Motor neuron (in vitro differentiated cells): ENCODE measurements around the gene MAGI1. TPM values are rescaled to one million over a fixed set of nuclear protein-coding genes. Genes with fewer than 3 reads are reported as not detected.
A peak's percentile ranks its signal among the peaks of the same experiment; 100 is the strongest.

Source experiments
- ATAC-seq, 8 experiments: fragments of 200-7000 bp; cut with Tn5 transposase; replicated peaks in 6 of 8; 2 replicates each; pipeline ENCODE4 v1.8.0; 2021; ENCODE audit warnings: mild to moderate bottlenecking in 8 of 8, moderate library complexity in 8 of 8
- H3K27ac ChIP-seq, 2 donors: fragments of 250-450 bp; sonication (Bioruptor Pico); 2 replicates each; pipeline ENCODE4 v1.9.0; 2021; ENCODE audit warnings: antibody characterized with exemption in 2 of 2, mild to moderate bottlenecking in 2 of 2, moderate library complexity in 1 of 2
- H3K4me1 ChIP-seq, 2 donors: fragments of 250-450 bp; sonication (Bioruptor Pico); replicated peaks in 1 of 2; 2 replicates each; pipeline ENCODE4 v1.6.1; 2021; ENCODE audit warnings: antibody characterized with exemption in 2 of 2, mild to moderate bottlenecking in 2 of 2, moderate library complexity in 1 of 2
- H3K4me3 ChIP-seq, 5 donors: fragments of 250-450 bp; sonication (Bioruptor Pico); 2 replicates each; pipeline ENCODE4 v1.9.0; 2021; ENCODE audit warnings: antibody characterized with exemption in 5 of 5, mild to moderate bottlenecking in 5 of 5, moderate library complexity in 4 of 5
- WGBS, 10 experiments: fragments of 450-650 bp; shearing (Covaris generic); methylation state at CpG; one replicate each; pipeline ENCODE4 v1.0.0; 2022; 5-methylcytosine and 5-hydroxymethylcytosine counted together
- in situ Hi-C, 9 experiments: fragments of 400-800 bp; cut with MboI; loops; one replicate each; pipeline ENCODE4 v1.15.0; 2021; ENCODE audit warnings: low sequenced_read_pairs in 9 of 9, low pct_unique_long_range_greater_than_20kb in 2 of 9; ENCODE audit not compliant: unreplicated experiment in 9 of 9
- total RNA-seq, 8 experiments: library from RNA; unstranded; fragments of 300-600 nt; gene quantifications; 2 replicates each; pipeline versions ENCODE4 v1.2.3 to v1.2.4, GENCODE V29; 2022

The MAGI1 gene
- total RNA-seq, 8 experiments from 2014 or later, result 25.3 to 66.3 (median 38.2) TPM

- Histone ChIP-seq H3K27ac (no peak overlapping the region), H3K4me1 (peaks cover 13 to 19% of the 10 kb centered on the region in 2 donors), H3K4me3 (no peak overlapping the region)
- 40 to 100% (median 77%) methylated on average over 1 to 2 of the region's 2 CpGs for WGBS, 10 experiments
- no peak for ATAC-seq
- in situ Hi-C loops, result no loop called here
Observed at GRCh38 chr3:65833761-65834505, 204.8 kb downstream of the MAGI1 start.

DNA sequence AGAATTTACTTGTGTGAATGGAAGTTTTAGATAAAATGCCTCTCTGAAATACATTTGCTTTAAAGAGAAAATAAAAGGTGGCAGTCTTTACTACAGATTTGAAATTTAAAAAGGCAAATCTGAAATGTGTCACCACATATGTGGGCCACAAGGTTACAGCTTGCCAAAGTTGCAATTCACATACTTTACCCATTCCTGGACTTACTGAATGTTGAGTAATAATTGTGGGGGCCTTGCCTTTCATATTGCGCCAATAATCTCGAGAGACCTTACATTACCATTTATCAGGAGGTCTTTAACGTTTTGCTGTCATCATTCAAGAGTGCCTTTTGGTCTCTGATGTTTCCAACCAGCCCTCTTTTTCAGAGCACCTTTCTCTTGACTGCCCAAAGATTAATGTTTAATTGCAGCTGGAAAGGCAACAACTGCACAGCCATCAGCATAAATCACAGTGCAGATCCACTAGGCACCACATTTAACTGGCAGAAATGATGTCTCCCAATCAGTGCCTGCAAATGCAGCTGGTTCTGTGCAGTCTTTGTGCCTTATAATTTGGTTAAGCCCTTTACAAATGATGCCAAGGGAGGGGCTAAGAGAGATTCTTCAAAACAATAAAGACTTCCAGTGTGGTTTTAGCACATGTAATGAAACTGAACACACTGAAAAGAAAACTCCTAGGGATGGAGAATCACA is 206.8 kb downstream of the MAGI1 start:
- Histone ChIP-seq H3K27ac (peak overlapping the region in 1 of 2 donors; percentile 43), H3K4me1 (peaks cover 13 to 19% of the 10 kb centered on the region in 2 donors), H3K4me3 (no peak overlapping the region)
- in situ Hi-C loops, result no loop called here
- 9 to 56% (median 40%) methylated on average over 1 to 3 of the region's 3 CpGs; no CpG with 5 or more reads in 3 of the 10 experiments for WGBS, 10 experiments
- ATAC-seq, result peak; percentile 71 to 95 (median 88)

GRCh38 chr3:65830948-65831732 is 207.6 kb downstream of the MAGI1 start:
- H3K4me1 ChIP-seq, result peaks cover 13 to 19% of the 10 kb centered on the region in 2 donors
- no peak for ATAC-seq
- H3K4me3 ChIP-seq, result no peak overlapping the region
- in situ Hi-C loops, result no loop called here
- 35 to 96% (median 85%) methylated on average over 1 to 6 of the region's 6 CpGs; no CpG with 5 or more reads in 1 of the 10 experiments for WGBS, 10 experiments
- no peak overlapping the region for H3K27ac ChIP-seq

DNA sequence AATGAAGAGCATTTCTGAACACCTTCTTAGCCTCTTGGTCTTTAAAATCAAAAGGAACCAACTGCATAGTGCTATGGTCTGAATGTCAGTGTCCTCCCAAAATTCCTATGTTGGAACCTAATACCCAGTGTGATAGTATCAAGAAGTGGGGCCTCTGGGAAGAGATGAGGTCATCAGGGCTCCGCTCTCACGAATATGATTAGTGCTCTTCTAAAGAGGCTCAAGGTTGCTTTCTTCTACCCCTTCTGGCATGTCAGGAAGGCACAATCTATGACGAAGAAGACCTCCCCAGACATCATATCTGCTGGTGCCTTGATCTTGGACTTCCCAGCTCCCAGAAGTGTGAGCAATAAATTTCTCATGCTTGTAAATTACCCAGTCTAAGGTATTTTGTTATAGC is 209.5 kb downstream of the MAGI1 start:
- peak in 1 of 8 experiments; percentile 10 for ATAC-seq
- Histone ChIP-seq H3K4me3 (no peak overlapping the region), H3K27ac (no peak overlapping the region), H3K4me1 (peaks cover 13 to 19% of the 10 kb centered on the region in 2 donors)
- WGBS, 10 experiments, result 100% methylated on average over 1 to 2 of the region's 3 CpGs; no CpG with 5 or more reads in 7 of the 10 experiments
- in situ Hi-C loops, result no loop called here

DNA sequence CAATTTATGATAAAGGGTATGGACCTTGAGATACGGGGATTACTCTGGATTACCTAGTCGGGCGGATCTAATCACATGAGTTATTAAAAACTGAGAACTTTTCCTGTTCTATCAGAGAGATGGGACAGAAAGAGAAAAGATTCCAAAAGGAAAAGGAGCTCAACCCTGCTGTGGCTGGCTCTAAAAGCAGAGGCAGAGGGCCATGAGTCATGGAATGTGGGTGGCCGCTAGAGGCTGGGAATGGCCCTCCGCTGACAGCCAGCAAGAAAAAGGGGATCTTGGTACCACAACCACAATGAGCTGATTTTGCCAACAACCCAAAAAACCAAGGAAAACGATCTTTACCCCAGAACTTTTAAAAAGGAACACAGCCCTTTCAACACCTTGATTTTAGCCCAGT is 210.0 kb downstream of the MAGI1 start:
- 19 to 100% (median 86%) methylated on average over 1 to 6 of the region's 6 CpGs; no CpG with 5 or more reads in 2 of the 10 experiments for WGBS, 10 experiments
- in situ Hi-C loops, result no loop called here
- Histone ChIP-seq H3K4me3 (no peak overlapping the region), H3K27ac (no peak overlapping the region), H3K4me1 (peaks cover 13 to 19% of the 10 kb centered on the region in 2 donors)
- ATAC-seq, result peak in 2 of 8 experiments; percentile 19 to 38

DNA sequence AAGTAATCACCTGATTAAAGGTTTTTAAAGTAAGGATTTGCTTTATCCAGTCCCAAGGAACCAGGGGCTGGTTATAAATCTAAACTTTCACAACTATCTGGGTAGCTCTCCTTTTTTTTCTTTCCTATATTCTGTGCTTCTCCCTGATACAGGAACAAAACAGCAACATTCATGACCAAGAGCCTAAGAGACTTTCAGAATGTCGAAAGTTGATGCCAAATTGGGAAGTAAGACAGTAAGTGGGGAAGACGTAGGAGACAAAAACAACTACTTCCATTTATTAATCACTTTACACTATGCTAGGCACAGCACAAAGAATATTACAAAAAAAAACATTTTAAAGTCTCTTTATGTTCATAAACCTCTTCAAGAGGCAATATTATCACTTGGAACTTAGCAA is 211.6 kb downstream of the MAGI1 start:
- 56 to 95% (median 75%) methylated on average over 1 to 2 of the region's 2 CpGs; no CpG with 5 or more reads in 4 of the 10 experiments for WGBS, 10 experiments
- in situ Hi-C loops, result no loop called here
- no peak overlapping the region for H3K4me3 ChIP-seq
- peaks cover 5 to 10% of the 10 kb centered on the region in 2 donors for H3K4me1 ChIP-seq
- H3K27ac ChIP-seq, result no peak overlapping the region
- no peak for ATAC-seq

DNA sequence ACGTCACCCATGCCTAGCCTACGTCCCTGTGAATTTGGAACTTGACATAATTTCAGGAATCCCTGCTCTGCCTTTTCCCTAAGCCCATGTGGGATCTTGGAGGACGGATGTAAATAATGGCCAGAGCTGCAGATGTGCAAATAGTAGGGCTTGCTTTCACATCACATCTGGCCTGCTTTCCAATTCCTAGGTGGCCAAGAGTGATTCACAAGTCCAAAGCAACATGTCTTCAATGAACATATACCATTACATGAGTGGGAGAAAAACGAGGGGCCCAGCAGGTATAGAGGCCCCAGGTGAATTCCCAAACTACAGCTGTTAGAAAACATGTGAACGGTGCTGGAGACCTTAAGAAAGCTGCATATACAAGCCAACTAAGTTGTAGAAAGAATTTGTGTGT is 214.6 kb downstream of the MAGI1 start:
- Histone ChIP-seq H3K27ac (no peak overlapping the region), H3K4me3 (no peak overlapping the region), H3K4me1 (no peaks in the 10 kb centered on the region)
- ATAC-seq, result no peak
- 54 to 100% (median 72%) methylated on average over 1 to 4 of the region's 5 CpGs for WGBS, 10 experiments
- in situ Hi-C loops, result no loop called here

GRCh38 chr3:65820600-65820999 is 218.1 kb downstream of the MAGI1 start:
- Histone ChIP-seq H3K27ac (no peak overlapping the region), H3K4me3 (no peak overlapping the region), H3K4me1 (peaks cover 9 to 16% of the 10 kb centered on the region in 2 donors)
- WGBS, 10 experiments, result 60 to 100% (median 100%) methylated on average over 1 of the region's 1 CpG; no CpG with 5 or more reads in 4 of the 10 experiments
- in situ Hi-C loops, result no loop called here
- ATAC-seq, result peak in 1 of 8 experiments; percentile 34

DNA sequence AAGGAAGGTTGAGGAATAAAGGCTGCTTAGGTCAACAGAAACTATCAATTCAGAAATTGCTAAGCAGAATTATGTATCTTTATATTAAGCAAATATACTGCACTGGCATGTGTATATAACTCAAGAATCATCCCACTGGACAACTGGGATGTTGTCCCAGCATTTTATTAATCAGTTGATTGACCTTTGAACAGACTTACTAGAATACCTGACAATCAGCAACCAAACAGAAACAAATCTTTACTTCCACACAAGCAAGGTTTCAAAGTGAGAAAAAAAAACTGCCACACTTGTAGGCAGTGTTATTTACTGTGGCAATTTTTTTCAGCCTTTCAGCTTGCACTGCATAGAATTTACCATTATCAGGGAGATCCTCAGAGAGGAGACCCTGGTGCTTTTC is 218.8 kb downstream of the MAGI1 start:
- Histone ChIP-seq H3K27ac (no peak overlapping the region), H3K4me1 (peaks cover 9 to 16% of the 10 kb centered on the region in 2 donors), H3K4me3 (no peak overlapping the region)
- in situ Hi-C loops, result no loop called here
- ATAC-seq, result peak in 2 of 8 experiments; percentile 10 to 18

GRCh38 chr3:65817553-65818126 is 221.1 kb downstream of the MAGI1 start:
- Histone ChIP-seq H3K4me1 (peaks cover 9 to 16% of the 10 kb centered on the region in 2 donors), H3K4me3 (no peak overlapping the region), H3K27ac (no peak overlapping the region)
- ATAC-seq, result peak in 3 of 8 experiments; percentile 45 to 89 (median 70)
- in situ Hi-C loops, result no loop called here
- 14 to 93% (median 57%) methylated on average over 1 to 3 of the region's 3 CpGs for WGBS, 10 experiments

- Histone ChIP-seq H3K27ac (no peak overlapping the region), H3K4me1 (peaks cover 9 to 16% of the 10 kb centered on the region in 2 donors), H3K4me3 (no peak overlapping the region)
- ATAC-seq, result peak in 4 of 8 experiments; percentile 39 to 62 (median 51)
- 67 to 94% (median 78%) methylated on average over 1 to 5 of the region's 5 CpGs; no CpG with 5 or more reads in 1 of the 10 experiments for WGBS, 10 experiments
- in situ Hi-C loops, result no loop called here
Observed at GRCh38 chr3:65816208-65816607, 222.5 kb downstream of the MAGI1 start.

DNA sequence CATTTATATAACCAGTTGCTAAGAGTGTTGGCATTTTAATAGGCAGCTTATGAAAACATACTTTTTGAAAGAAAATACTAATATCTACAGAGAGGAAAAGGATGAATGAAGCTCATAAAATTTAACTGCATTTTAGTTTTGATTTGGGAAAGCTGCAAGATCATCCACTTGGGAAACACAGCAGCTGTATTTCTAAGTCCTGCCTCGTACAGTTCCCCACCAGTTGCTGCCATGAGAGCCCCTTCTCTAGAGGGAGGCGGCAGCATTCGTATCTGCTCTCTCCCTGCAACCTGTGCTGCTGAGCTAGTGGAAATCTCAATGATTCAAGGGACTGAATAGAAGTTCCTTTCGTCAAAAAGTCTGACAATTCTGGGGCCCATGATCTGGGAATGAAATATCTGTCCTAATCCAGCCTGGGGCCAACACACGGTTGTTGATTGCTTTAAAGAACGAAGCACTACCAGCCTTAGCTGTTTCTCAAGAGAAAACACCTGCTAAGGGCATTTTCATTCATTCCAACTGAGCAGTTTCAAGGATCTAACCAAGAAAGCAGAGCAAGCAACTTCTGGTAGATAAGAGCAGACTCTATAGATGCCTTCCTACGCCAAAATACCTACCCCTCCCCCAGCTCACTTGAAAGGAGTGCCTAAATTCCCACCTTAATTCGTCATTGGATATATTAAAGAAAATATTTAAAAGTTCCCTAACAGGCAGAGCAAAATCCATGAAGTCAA is 223.7 kb downstream of the MAGI1 start:
- Histone ChIP-seq H3K27ac (no peak overlapping the region), H3K4me3 (no peak overlapping the region), H3K4me1 (peaks cover 9 to 16% of the 10 kb centered on the region in 2 donors)
- 53 to 100% (median 70%) methylated on average over 1 to 8 of the region's 8 CpGs for WGBS, 10 experiments
- no peak for ATAC-seq
- in situ Hi-C loops, result no loop called here
